Astrocyte (in vitro differentiated cells and primary cell): ENCODE measurements around the gene CCDC14. TPM values are rescaled to one million over a fixed set of nuclear protein-coding genes. Genes with fewer than 3 reads are reported as not detected.

Experiments
- DNase-seq: peaks from one replicate; pipeline ENCODE4 v3.0.0-alpha.2; 2010; ENCODE audit warnings: low read depth
- FAIRE-seq: peaks from 2 replicates; lab custom pipeline; 2011; peaks lifted over from hg19 to GRCh38; lab: Jason Lieb, UNC
- H2AFZ ChIP-seq: 2 replicates; pipeline ENCODE4 v1.6.0; 2012; ENCODE audit warnings: low read depth, low read length, inconsistent platforms
- H3K27ac ChIP-seq: 2 replicates; pipeline ENCODE4 v1.5.1; 2011; ENCODE audit warnings: low read depth, low read length, inconsistent platforms
- H3K27me3 ChIP-seq: 2 replicates; pipeline ENCODE4 v1.6.0; 2011; ENCODE audit warnings: low read length, inconsistent platforms; ENCODE audit not compliant: insufficient read depth
- H3K36me3 ChIP-seq: 2 replicates; pipeline ENCODE4 v1.5.1; 2011; ENCODE audit warnings: low read length, inconsistent platforms; ENCODE audit not compliant: insufficient read depth
- H3K4me1 ChIP-seq: 2 replicates; pipeline ENCODE4 v1.5.1; 2011; ENCODE audit warnings: low read length, inconsistent platforms; ENCODE audit not compliant: insufficient read depth
- H3K4me2 ChIP-seq: 2 replicates; pipeline ENCODE4 v1.6.0; 2012; ENCODE audit warnings: low read length, inconsistent platforms
- H3K4me3 ChIP-seq: 2 replicates; pipeline ENCODE4 v1.5.1; 2011; ENCODE audit warnings: low read depth, mild to moderate bottlenecking, low read length, inconsistent platforms; ENCODE audit not compliant: insufficient read depth
- H3K79me2 ChIP-seq: 2 replicates; pipeline ENCODE4 v1.6.0; 2012; ENCODE audit warnings: mild to moderate bottlenecking, low read length, inconsistent platforms; ENCODE audit not compliant: insufficient read depth
- H3K9ac ChIP-seq: 2 replicates; pipeline ENCODE4 v1.6.0; 2012; ENCODE audit warnings: mild to moderate bottlenecking, low read length, inconsistent platforms
- H3K9me3 ChIP-seq: 2 replicates; pipeline ENCODE4 v1.5.1; 2012; ENCODE audit warnings: low read depth, mild to moderate bottlenecking, low read length, inconsistent platforms; ENCODE audit not compliant: insufficient read depth
- H4K20me1 ChIP-seq: 2 replicates; pipeline ENCODE4 v1.6.0; 2012; ENCODE audit warnings: low read length, inconsistent platforms; ENCODE audit not compliant: insufficient read depth
- H3K27ac Mint-ChIP-seq: one replicate; pipeline ENCODE4 v1.8.0; 2021; ENCODE audit warnings: mild to moderate bottlenecking, mixed read lengths; ENCODE audit not compliant: unreplicated experiment
- H3K27me3 Mint-ChIP-seq: one replicate; pipeline ENCODE4 v1.8.0; 2021; ENCODE audit warnings: low read depth, mixed read lengths; ENCODE audit not compliant: unreplicated experiment
- H3K36me3 Mint-ChIP-seq: one replicate; pipeline ENCODE4 v1.8.0; 2021; ENCODE audit warnings: low read depth, mixed read lengths; ENCODE audit not compliant: unreplicated experiment
- H3K4me1 Mint-ChIP-seq: one replicate; pipeline ENCODE4 v1.8.0; 2021; ENCODE audit warnings: low read depth, mixed read lengths; ENCODE audit not compliant: unreplicated experiment
- H3K4me3 Mint-ChIP-seq: one replicate; pipeline ENCODE4 v1.8.0; 2021; ENCODE audit warnings: mild to moderate bottlenecking, moderate library complexity, mixed read lengths; ENCODE audit not compliant: unreplicated experiment
- H3K9me3 Mint-ChIP-seq: one replicate; pipeline ENCODE4 v1.8.0; 2021; ENCODE audit warnings: mild to moderate bottlenecking, mixed read lengths; ENCODE audit not compliant: unreplicated experiment
- CTCF ChIP-seq: IDR thresholded peaks from 2 replicates; pipeline ENCODE4 v1.5.1; 2011; ENCODE audit warnings: low read depth, mild to moderate bottlenecking, inconsistent platforms, low read length, moderate library complexity; ENCODE audit not compliant: insufficient read depth
- EZH2 ChIP-seq: IDR thresholded peaks from 2 replicates; pipeline ENCODE4 v1.6.1; 2012; ENCODE audit warnings: mild to moderate bottlenecking, low read length, inconsistent platforms; ENCODE audit not compliant: insufficient read depth
- total RNA-seq: library from RNA; stranded (reverse); gene quantifications from 2 replicates; pipeline ENCODE4 v1.2.1, GENCODE V29; 2021

CCDC14 gene
- total RNA-seq, 1 donor from 2014 or later: 35.8 TPM

GRCh38 chr3:123926396-123926795 lies 34.6 kb downstream of the CCDC14 start:
- peaks cover 3% of the 10 kb centered on the region for H3K9me3 ChIP-seq
- Mint-ChIP-seq H3K9me3 (peaks cover 13% of the 10 kb centered on the region), H3K36me3 (peaks cover 25% of the 10 kb centered on the region), H3K4me1 (no peaks in the 10 kb centered on the region), H3K4me3 (no peak overlapping the region), H3K27me3 (no peaks in the 10 kb centered on the region), H3K27ac (no peak overlapping the region)
- FAIRE-seq: no peak
- no peaks in the 10 kb centered on the region for H3K79me2 ChIP-seq
- DNase-seq: no peak
- TF ChIP-seq EZH2 (no peak), CTCF (no peak)
- no peak overlapping the region for H3K27ac ChIP-seq
- H3K27me3 ChIP-seq: no peaks in the 10 kb centered on the region
- peaks cover 25% of the 10 kb centered on the region for H3K36me3 ChIP-seq
- no peak overlapping the region for H3K4me3 ChIP-seq
- no peak overlapping the region for H2AFZ ChIP-seq
- H4K20me1 ChIP-seq: no peaks in the 10 kb centered on the region
- H3K4me2 ChIP-seq: no peak overlapping the region
- H3K4me1 ChIP-seq: no peaks in the 10 kb centered on the region
- H3K9ac ChIP-seq: no peak overlapping the region

- no peaks in the 10 kb centered on the region for H3K27me3 ChIP-seq
- peaks cover 38% of the 10 kb centered on the region for H3K36me3 Mint-ChIP-seq
- peaks cover 5% of the 10 kb centered on the region for H3K4me1 Mint-ChIP-seq
- H3K27me3 Mint-ChIP-seq: no peaks in the 10 kb centered on the region
- TF ChIP-seq CTCF (no peak), EZH2 (no peak)
- H3K4me2 ChIP-seq: no peak overlapping the region
- DNase-seq (peak; percentile 5), FAIRE-seq (no peak)
- peaks cover 4% of the 10 kb centered on the region for H3K79me2 ChIP-seq
- no peak overlapping the region for H2AFZ ChIP-seq
- no peaks in the 10 kb centered on the region for H4K20me1 ChIP-seq
- no peak overlapping the region for H3K27ac ChIP-seq
- H3K9me3 Mint-ChIP-seq: peaks cover 27% of the 10 kb centered on the region
- H3K4me1 ChIP-seq: no peaks in the 10 kb centered on the region
- H3K27ac Mint-ChIP-seq: no peak overlapping the region
- H3K9ac ChIP-seq: no peak overlapping the region
- H3K9me3 ChIP-seq: peaks cover 3% of the 10 kb centered on the region
- H3K4me3 ChIP-seq: no peak overlapping the region
- peaks cover 26% of the 10 kb centered on the region for H3K36me3 ChIP-seq
- no peak overlapping the region for H3K4me3 Mint-ChIP-seq
Observed at GRCh38 chr3:123920868-123921267, 40.2 kb downstream of the CCDC14 start.

GRCh38 chr3:123920383-123920782 lies 40.6 kb downstream of the CCDC14 start:
- Mint-ChIP-seq H3K9me3 (peaks cover 27% of the 10 kb centered on the region), H3K36me3 (peaks cover 38% of the 10 kb centered on the region), H3K27me3 (no peaks in the 10 kb centered on the region), H3K4me1 (peaks cover 5% of the 10 kb centered on the region), H3K4me3 (no peak overlapping the region), H3K27ac (no peak overlapping the region)
- Histone ChIP-seq H4K20me1 (no peaks in the 10 kb centered on the region), H3K4me2 (no peak overlapping the region), H3K9ac (no peak overlapping the region), H3K79me2 (peaks cover 4% of the 10 kb centered on the region), H3K4me3 (no peak overlapping the region), H3K9me3 (peaks cover 3% of the 10 kb centered on the region), H3K27me3 (no peaks in the 10 kb centered on the region), H3K36me3 (peaks cover 28% of the 10 kb centered on the region), H3K27ac (no peak overlapping the region), H3K4me1 (no peaks in the 10 kb centered on the region), H2AFZ (no peak overlapping the region)
- TF ChIP-seq EZH2 (no peak), CTCF (no peak)
- DNase-seq (no peak), FAIRE-seq (no peak)
